Breast epithelium (tissue), 4 donors: ENCODE measurements around the gene CCDC152. TPM values are rescaled to one million over a fixed set of nuclear protein-coding genes. Genes with fewer than 3 reads are reported as not detected.
"Not testable (repeated sequence)": the region's sequence is repeated elsewhere in the genome, so short reads cannot be mapped to it uniquely, and the experiment has no call there.

Experiments used
- DNase-seq, 2 donors: peaks; one replicate each; pipeline ENCODE4 v3.0.0-alpha.2; 2019; ENCODE audit warnings: low spot score in 2 of 2
- H3K27ac ChIP-seq, 2 donors: fragments of 200-600 bp; sonication (generic) in 1 of 2; one replicate each; pipeline ENCODE4 v1.5.1; 2016 to 2019; ENCODE audit warnings: mild to moderate bottlenecking in 1 of 2
- H3K27me3 ChIP-seq, 2 donors: fragments of 200-600 bp; sonication (generic) in 1 of 2; one replicate each; pipeline versions ENCODE4 v1.5.1 to v1.6.0; 2017 to 2019; ENCODE audit warnings: control low read depth in 1 of 2, mild to moderate bottlenecking in 1 of 2
- H3K36me3 ChIP-seq: fragments of 200-600 bp; one replicate; pipeline ENCODE4 v1.5.1; 2019
- H3K4me1 ChIP-seq, 2 donors: fragments of 200-600 bp; sonication (generic); one replicate each; pipeline ENCODE4 v1.5.1; 2016 to 2019; ENCODE audit warnings: control low read depth in 1 of 2
- H3K4me3 ChIP-seq, 3 donors: fragments of 200-600 bp; sonication (generic); 1 replicate in 2 of 3; 2 replicates in 1 of 3; pipeline ENCODE4 v1.5.1; 2016 to 2019; ENCODE audit warnings: mild to moderate bottlenecking in 3 of 3, moderate library complexity in 2 of 3
- H3K9me3 ChIP-seq, 2 donors: fragments of 200-600 bp; sonication (generic) in 1 of 2; one replicate each; pipeline ENCODE4 v1.5.1; 2016 to 2019; ENCODE audit warnings: control low read depth in 1 of 2
- POLR2A ChIP-seq: fragments of 450-650 bp; IDR thresholded peaks from one replicate; pipeline ENCODE4 v1.6.1; 2016; ENCODE audit warnings: antibody characterized with exemption, mild to moderate bottlenecking, moderate library complexity
- POLR2AphosphoS5 ChIP-seq, 3 donors: sonication (generic); formaldehyde crosslinking; IDR thresholded peaks; one replicate each; pipeline ENCODE4 v1.6.1; 2017; ENCODE audit warnings: antibody characterized with exemption in 3 of 3
- intact Hi-C: fragments of 100-400 bp; cut with DNase I; formaldehyde crosslinking; loops from one replicate; pipeline ENCODE4 v1.15.1; 2023; ENCODE audit warnings: low total_unique reads
- total RNA-seq, 3 donors: library from RNA; depleted of rRNA; stranded (reverse); fragments of >200 nt; gene quantifications; one replicate each; pipeline ENCODE4 v1.1.0, GENCODE V29; 2016
- TF ChIP-seq, protein P1 (sequence below), 3 donors: fragments of 450-650 bp; IDR thresholded peaks; one replicate each; pipeline ENCODE4 v1.5.1; 2016 to 2017; ENCODE audit warnings: antibody characterized with exemption in 3 of 3, mild to moderate bottlenecking in 3 of 3, moderate library complexity in 3 of 3

The CCDC152 gene
- total RNA-seq, 3 donors from 2014 or later: 0.88 to 1.3 (median 0.96) TPM

DNA sequence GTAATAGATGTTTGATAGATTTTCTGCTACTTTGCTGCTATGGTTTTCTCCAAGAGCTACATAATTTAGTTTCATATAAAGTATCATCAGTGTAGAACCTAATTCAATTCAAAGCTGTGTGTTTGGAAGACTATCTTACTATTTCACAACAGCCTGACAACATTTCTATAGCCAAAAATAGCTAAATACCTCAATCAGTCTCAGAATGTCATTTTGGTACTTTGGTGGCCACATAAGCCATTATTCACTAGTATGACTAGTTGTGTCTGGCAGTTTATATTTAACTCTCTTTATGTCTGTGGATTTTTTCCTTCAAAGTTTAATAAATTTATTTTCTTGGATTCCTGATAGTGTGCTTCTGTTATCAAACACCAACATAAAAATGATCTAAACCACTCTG is 35.1 kb upstream of the CCDC152 start:
- Histone ChIP-seq H3K4me1 (no peaks in the 10 kb centered on the region), H3K27ac (no peak overlapping the region), H3K27me3 (no peaks in the 10 kb centered on the region), H3K36me3 (no peaks in the 10 kb centered on the region), H3K4me3 (no peak overlapping the region), H3K9me3 (no peaks in the 10 kb centered on the region)
- TF ChIP-seq POLR2AphosphoS5 (IDR thresholded peaks at IDR 0.05) (no peak), POLR2A (no peak)
- TF ChIP-seq, protein P1, sequence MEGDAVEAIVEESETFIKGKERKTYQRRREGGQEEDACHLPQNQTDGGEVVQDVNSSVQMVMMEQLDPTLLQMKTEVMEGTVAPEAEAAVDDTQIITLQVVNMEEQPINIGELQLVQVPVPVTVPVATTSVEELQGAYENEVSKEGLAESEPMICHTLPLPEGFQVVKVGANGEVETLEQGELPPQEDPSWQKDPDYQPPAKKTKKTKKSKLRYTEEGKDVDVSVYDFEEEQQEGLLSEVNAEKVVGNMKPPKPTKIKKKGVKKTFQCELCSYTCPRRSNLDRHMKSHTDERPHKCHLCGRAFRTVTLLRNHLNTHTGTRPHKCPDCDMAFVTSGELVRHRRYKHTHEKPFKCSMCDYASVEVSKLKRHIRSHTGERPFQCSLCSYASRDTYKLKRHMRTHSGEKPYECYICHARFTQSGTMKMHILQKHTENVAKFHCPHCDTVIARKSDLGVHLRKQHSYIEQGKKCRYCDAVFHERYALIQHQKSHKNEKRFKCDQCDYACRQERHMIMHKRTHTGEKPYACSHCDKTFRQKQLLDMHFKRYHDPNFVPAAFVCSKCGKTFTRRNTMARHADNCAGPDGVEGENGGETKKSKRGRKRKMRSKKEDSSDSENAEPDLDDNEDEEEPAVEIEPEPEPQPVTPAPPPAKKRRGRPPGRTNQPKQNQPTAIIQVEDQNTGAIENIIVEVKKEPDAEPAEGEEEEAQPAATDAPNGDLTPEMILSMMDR (IDR thresholded peaks at IDR 0.05): no peak
- DNase-seq: no peak
- intact Hi-C loops: no loop called here

DNA sequence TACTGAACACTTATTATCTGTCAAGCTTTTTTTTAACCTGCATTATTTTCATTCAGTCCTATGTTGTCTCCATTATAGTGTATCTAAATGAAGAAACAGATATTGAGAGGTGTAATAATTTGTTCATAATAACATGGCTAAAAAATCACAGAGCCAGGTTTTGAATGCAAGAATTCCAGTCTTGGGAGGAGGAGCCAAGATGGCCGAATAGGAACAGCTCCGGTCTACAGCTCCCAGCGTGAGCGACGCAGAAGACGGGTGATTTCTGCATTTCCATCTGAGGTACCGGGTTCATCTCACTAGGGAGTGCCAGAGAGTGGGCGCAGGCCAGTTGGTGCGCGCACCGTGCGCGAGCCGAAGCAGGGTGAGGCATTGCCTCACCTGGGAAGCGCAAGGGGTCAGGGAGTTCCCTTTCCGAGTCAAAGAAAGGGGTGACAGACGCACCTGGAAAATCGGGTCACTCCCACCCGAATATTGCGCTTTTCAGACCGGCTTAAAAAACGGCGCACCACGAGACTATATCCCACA is 22.0 kb upstream of the CCDC152 start:
- DNase-seq, H3K4me1 ChIP-seq, H3K4me3 ChIP-seq, H3K27ac ChIP-seq, intact Hi-C loops, H3K9me3 ChIP-seq, H3K27me3 ChIP-seq, H3K36me3 ChIP-seq: not testable (repeated sequence)

DNA sequence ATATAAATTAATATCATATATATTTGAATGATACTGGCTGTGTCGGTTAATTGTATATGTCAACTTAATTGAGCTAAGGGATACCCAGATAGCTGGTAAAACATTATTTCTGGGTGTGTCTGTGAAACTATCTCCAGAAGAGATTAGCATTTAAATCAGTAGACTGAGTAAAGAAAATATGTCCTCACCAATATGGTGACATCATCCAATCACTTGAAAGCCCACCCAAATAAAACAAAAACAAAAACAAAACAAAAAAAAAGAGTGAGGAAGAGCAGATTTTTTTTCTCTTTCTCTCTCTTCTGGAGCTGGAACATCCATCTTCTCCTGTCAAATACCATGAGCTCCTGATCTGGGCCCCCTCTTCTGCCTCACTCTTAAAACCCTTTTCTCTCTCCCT is 15.7 kb upstream of the CCDC152 start:
- TF ChIP-seq POLR2AphosphoS5 (IDR thresholded peaks at IDR 0.05) (no peak), POLR2A (no peak)
- TF ChIP-seq, protein P1 (IDR thresholded peaks at IDR 0.05): no peak
- no peaks in the 10 kb centered on the region for H3K9me3 ChIP-seq
- H3K36me3 ChIP-seq: no peaks in the 10 kb centered on the region
- no peak overlapping the region for H3K27ac ChIP-seq
- H3K27me3 ChIP-seq: no peaks in the 10 kb centered on the region
- DNase-seq: no peak
- H3K4me1 ChIP-seq: no peaks in the 10 kb centered on the region
- intact Hi-C loops: no loop called here
- no peak overlapping the region for H3K4me3 ChIP-seq

DNA sequence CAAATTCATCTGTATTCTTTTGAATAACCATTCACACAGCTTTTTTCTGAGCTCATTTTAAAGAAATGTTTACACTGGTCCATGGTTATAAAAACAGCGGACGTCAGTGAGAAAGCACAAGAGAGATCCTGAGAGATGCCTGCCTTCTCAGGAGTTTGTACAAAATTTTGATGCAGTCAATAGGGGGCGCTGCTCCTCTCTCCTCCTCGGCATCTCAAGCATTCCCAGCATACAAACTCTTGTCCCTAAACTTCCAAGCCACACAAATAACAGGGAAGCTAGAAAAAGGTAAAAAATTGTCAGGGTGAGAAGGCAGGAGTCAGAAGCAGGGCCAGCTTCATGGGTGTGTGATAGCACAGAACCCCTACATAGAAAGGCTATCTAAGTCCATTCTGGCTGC is 11.2 kb upstream of the CCDC152 start:
- TF ChIP-seq POLR2AphosphoS5 (IDR thresholded peaks at IDR 0.05): no peak
- TF ChIP-seq, protein P1 (IDR thresholded peaks at IDR 0.05): no peak
- no peak for TF ChIP-seq POLR2A
- H3K4me1 ChIP-seq: no peaks in the 10 kb centered on the region
- intact Hi-C loops: no loop called here
- H3K36me3 ChIP-seq: no peaks in the 10 kb centered on the region
- no peak for DNase-seq
- no peaks in the 10 kb centered on the region for H3K27me3 ChIP-seq
- H3K4me3 ChIP-seq: no peak overlapping the region
- no peaks in the 10 kb centered on the region for H3K9me3 ChIP-seq
- no peak overlapping the region for H3K27ac ChIP-seq

DNA sequence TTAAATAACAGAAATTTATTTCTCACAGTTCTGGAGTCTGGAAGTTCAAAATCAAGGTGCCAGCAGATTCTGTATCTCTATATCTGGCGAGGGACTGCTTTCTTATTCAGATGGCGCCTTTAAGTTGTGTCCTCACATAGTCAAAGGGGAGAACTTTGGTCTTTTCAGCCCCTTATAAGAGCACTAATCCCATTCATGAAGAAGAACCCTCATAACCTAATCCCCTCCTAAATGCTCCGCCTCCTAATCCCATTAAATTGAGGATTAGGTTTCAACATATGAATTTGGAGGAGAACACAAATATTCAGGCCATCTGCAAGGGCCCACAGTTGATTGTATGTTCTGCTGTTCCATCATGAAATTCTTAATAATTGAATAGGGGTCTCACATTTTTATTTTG is 10.8 kb upstream of the CCDC152 start:
- no peaks in the 10 kb centered on the region for H3K27me3 ChIP-seq
- no peak overlapping the region for H3K4me3 ChIP-seq
- DNase-seq: no peak
- H3K36me3 ChIP-seq: no peaks in the 10 kb centered on the region
- H3K27ac ChIP-seq: no peak overlapping the region
- H3K9me3 ChIP-seq: no peaks in the 10 kb centered on the region
- intact Hi-C loops: no loop called here
- no peak for TF ChIP-seq POLR2A
- no peak for TF ChIP-seq POLR2AphosphoS5 (IDR thresholded peaks at IDR 0.05)
- TF ChIP-seq, protein P1 (IDR thresholded peaks at IDR 0.05): no peak
- no peaks in the 10 kb centered on the region for H3K4me1 ChIP-seq

DNA sequence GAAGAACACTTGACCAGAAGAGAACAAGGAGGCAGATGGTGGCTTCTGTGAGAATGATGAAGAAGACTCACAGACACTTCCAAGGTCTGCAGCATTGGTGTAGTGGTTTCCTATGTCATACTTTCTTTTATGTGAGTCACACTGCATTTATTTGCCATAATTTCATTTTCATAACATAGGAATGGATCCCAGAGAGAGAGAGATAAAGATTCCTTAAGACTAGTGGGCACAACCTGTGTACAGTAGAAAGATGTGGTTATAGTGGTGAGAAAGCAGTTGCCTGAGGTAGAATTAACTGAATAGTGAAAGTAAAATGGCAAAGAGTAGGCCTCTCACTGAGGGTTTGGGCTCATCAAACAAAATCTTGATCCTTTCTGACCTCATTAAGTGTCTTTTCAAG is 7.6 kb upstream of the CCDC152 start:
- no peak overlapping the region for H3K27ac ChIP-seq
- H3K27me3 ChIP-seq: no peaks in the 10 kb centered on the region
- no peaks in the 10 kb centered on the region for H3K9me3 ChIP-seq
- H3K4me1 ChIP-seq: peaks cover 0 to 4% of the 10 kb centered on the region in 2 donors
- no peak for DNase-seq
- intact Hi-C loops: no loop called here
- H3K36me3 ChIP-seq: no peaks in the 10 kb centered on the region
- H3K4me3 ChIP-seq: no peak overlapping the region
- TF ChIP-seq POLR2AphosphoS5 (IDR thresholded peaks at IDR 0.05) (no peak), POLR2A (no peak)
- TF ChIP-seq, protein P1 (IDR thresholded peaks at IDR 0.05): no peak
